Measurements from ENCODE around the gene AKNAD1.

DNA sequence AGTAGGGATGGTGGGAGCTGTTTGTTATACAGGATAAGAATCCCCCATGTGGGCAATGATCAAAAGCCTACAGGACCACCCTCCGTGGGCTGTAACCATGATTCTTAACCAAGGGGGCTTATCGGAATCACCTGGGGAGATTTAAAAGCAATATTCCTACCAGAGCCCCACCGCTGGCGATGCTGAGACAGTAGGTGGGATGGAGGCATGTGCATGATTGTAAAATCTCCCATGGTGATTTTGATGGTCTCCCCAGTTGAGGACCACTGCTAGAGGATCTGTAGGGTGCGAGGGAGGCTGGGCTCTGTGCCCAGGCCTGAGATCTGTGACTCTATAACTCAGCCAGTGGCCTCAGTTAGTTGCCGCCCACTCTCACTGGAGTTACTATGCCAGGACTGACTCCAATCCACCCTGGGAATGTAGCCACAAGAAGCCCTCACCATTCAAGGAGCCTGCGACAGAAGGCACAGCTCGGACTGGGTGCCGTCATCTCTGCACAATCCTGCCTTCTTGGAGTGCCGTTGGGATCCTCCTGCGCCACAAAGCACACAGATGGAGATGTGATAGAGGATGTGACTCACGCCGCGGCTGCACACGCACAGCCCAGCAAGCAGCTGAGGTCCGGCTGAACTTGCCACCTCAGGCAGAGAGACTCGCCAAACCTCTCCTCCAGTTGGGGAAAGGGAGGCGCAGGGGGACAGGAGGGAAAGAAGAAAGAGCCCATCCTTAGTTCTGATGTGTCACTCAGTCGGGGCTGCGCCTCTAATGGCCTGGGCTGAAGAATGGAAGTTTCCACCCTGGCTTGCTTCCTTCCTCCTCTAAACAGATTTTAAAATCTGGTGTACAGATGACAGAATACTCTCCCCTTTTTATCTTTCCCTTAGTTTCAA lies 26.5 kb downstream of the AKNAD1 start:
- TF ChIP-seq MYC (IDR thresholded peaks at IDR 0.05; ENCODE audit: low read depth, low read length) (peak; percentile 30; the same call in 1 of the 2 replicates), POLR2A (IDR thresholded peaks at IDR 0.05; ENCODE audit: extremely low read depth, insufficient read length) (no peak)
